Activated CD8-positive, alpha-beta T cell treated with anti-CD3 and anti-CD28 coated beads for 36 hours (primary cell): ENCODE measurements around the gene SLC2A4. TPM values are rescaled to one million over a fixed set of nuclear protein-coding genes. Genes with fewer than 3 reads are reported as not detected.

Experiments
- ATAC-seq: fragments of 200-7000 bp; cut with Tn5 transposase; one replicate; pipeline ENCODE4 v1.10.0; 2021; ENCODE audit warnings: mild to moderate bottlenecking, moderate library complexity
- CTCF ChIA-PET: fragments of 350-600 bp; sonication (Branson Sonifier 250); formaldehyde crosslinking; loops from one replicate; lab custom pipeline; 2021; ENCODE audit warnings: antibody characterized with exemption; lab: Charles Lee
- POLR2A ChIA-PET: fragments of 350-600 bp; sonication (Branson Sonifier 250); formaldehyde crosslinking; loops from one replicate; lab custom pipeline; 2021; ENCODE audit warnings: antibody characterized with exemption; lab: Charles Lee
- DNase-seq: peaks from one replicate; pipeline ENCODE4 v3.0.0-alpha.2; 2020
- H3K27ac Mint-ChIP-seq: one replicate; pipeline ENCODE4 v1.8.0; 2021; ENCODE audit warnings: mild to moderate bottlenecking, mixed read lengths
- H3K27me3 Mint-ChIP-seq: one replicate; pipeline ENCODE4 v1.8.0; 2021; ENCODE audit warnings: mixed read lengths
- H3K36me3 Mint-ChIP-seq: one replicate; pipeline ENCODE4 v1.8.0; 2021; ENCODE audit warnings: low read depth, mixed read lengths
- H3K4me1 Mint-ChIP-seq: one replicate; pipeline ENCODE4 v1.8.0; 2021; ENCODE audit warnings: low read depth, mixed read lengths
- H3K4me3 Mint-ChIP-seq: one replicate; pipeline ENCODE4 v1.8.0; 2021; ENCODE audit warnings: mild to moderate bottlenecking, moderate library complexity, mixed read lengths
- H3K9me3 Mint-ChIP-seq: one replicate; pipeline ENCODE4 v1.8.0; 2021; ENCODE audit warnings: mixed read lengths
- intact Hi-C: fragments of 100-400 bp; cut with micrococcal nuclease; formaldehyde crosslinking; loops from one replicate; pipeline ENCODE4 v1.10.0; 2022
- total RNA-seq, 2 experiments: library from RNA; stranded (reverse); gene quantifications; one replicate each; pipeline ENCODE4 v1.2.3, GENCODE V29; 2021
- TF ChIP-seq, protein P1 (sequence below): fragments of 200-600 bp; IDR thresholded peaks from one replicate; pipeline ENCODE4 v1.8.0; 2022; ENCODE audit warnings: antibody characterized with exemption, mild to moderate bottlenecking

Gene SLC2A4
- total RNA-seq, 2 experiments from 2014 or later, result 0.07 to 0.25 TPM

DNA sequence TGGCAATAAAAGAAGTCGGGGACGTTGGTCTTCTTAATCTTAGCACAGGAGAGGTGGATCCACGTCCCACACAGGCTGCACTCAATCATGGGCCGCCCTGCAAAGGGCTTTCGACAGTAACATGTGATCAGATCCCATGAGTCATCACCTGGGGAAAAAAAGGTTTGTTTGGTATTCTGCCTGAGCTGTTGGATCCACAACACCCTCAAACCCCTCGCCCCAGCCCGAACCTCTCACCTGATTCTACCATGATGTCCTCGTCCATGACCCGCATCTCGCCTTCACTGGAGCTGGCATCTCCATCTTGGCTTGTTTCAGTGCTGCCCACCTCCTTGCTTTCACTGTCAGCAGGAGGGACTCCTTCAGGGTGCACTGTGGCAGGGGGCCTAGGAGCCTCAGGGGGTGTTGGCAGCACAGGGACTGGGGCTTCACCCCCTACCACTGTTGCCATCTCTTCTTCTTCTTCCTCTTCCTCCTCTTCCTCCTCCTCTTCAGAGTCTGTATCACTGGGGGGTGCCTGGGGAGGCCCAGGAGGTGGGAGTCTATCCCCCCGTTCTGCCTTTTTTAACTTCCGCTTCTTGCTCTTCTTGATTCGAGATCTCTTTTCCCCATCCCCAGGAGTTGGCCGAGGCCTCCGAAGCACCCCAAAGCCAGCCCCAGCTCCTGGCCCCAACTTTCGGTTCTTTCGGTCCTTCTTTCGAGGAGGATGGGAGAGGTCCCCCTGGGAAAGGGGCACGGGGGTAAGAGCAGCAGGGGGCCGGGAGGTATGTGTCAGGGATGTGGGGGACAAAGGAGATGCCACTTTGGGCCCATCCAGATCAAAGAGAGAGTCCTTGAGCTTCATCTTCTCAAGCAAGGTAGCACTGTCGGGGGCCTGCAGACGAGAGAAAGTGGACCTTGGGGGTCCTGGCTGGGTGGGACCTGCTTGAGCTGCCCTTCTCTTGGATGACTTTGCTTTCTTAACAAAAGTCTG is 45.5 kb upstream of the SLC2A4 start:
- DNase-seq (no peak), ATAC-seq (no peak)
- TF ChIP-seq, protein P1, sequence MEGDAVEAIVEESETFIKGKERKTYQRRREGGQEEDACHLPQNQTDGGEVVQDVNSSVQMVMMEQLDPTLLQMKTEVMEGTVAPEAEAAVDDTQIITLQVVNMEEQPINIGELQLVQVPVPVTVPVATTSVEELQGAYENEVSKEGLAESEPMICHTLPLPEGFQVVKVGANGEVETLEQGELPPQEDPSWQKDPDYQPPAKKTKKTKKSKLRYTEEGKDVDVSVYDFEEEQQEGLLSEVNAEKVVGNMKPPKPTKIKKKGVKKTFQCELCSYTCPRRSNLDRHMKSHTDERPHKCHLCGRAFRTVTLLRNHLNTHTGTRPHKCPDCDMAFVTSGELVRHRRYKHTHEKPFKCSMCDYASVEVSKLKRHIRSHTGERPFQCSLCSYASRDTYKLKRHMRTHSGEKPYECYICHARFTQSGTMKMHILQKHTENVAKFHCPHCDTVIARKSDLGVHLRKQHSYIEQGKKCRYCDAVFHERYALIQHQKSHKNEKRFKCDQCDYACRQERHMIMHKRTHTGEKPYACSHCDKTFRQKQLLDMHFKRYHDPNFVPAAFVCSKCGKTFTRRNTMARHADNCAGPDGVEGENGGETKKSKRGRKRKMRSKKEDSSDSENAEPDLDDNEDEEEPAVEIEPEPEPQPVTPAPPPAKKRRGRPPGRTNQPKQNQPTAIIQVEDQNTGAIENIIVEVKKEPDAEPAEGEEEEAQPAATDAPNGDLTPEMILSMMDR, result no peak
- intact Hi-C loops, result no loop called here
- Mint-ChIP-seq H3K9me3 (no peaks in the 10 kb centered on the region), H3K36me3 (peaks cover 37% of the 10 kb centered on the region), H3K4me3 (peak overlapping the region; percentile 99), H3K27me3 (peaks cover 2% of the 10 kb centered on the region), H3K4me1 (peaks cover 55% of the 10 kb centered on the region), H3K27ac (peak overlapping the region; percentile 53)
- POLR2A ChIA-PET, result interaction anchor here (1.1 to 15.6 kb wide), 4 partner anchors 14 to 16 kb away, joined by 3 to 261 read pairs (median 36); partner anchors contain the start of genes ACADVL, CTDNEP1, DLG4 and ELP5
- CTCF ChIA-PET, result interaction anchor here (0.8 to 7.2 kb wide), 4 partner anchors 16 to 114 kb away, joined by 3 to 41 read pairs (median 12); partner anchors contain the start of genes ACADVL and DLG4

GRCh38 chr17:7236808-7237207 is 44.7 kb upstream of the SLC2A4 start:
- Mint-ChIP-seq H3K4me3 (peak overlapping the region; percentile 96), H3K36me3 (peaks cover 35% of the 10 kb centered on the region), H3K27ac (peak overlapping the region; percentile 97), H3K4me1 (peaks cover 61% of the 10 kb centered on the region), H3K27me3 (peaks cover 2% of the 10 kb centered on the region), H3K9me3 (no peaks in the 10 kb centered on the region)
- ATAC-seq (no peak), DNase-seq (no peak)
- ChIA-PET POLR2A (interaction anchor here (1.6 to 15.6 kb wide), 4 partner anchors 13 to 46 kb away, joined by 3 to 261 read pairs (median 36); partner anchors contain the start of genes ACADVL, CTDNEP1, DLG4 and ELP5), CTCF (interaction anchor here (0.8 to 7.2 kb wide), 3 partner anchors 17 to 113 kb away, joined by 3 to 41 read pairs (median 3); partner anchors contain the start of genes ACADVL and DLG4)
- intact Hi-C loops, result no loop called here
- TF ChIP-seq, protein P1, result no peak

DNA sequence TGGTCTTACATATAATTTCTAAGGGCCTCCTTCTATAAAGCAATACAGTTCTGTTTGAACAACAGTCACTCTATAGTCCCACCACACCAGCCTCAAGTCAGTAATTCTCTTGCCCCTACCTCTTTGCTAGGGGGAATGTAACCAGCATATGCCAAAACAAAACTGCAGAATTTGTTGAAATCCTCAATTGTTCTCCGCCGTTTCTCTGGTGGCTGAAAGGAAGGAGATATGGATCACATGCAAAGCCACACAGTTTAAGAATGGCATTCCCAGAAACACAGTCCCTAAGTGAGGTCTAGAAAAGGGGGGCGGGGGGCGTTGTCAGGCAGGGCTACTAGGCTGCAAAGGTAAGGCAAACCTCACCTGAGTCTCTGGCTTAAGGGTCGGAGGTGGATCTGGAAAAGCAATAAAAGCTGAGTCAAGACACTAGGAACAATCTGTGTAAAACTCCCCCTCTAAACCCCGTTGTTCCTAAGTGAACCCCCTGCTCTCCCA is 44.2 kb upstream of the SLC2A4 start:
- peak overlapping the region; percentile 96 for H3K4me3 Mint-ChIP-seq
- intact Hi-C loops, result no loop called here

GRCh38 chr17:7237761-7238419 is 43.6 kb upstream of the SLC2A4 start:
- Mint-ChIP-seq H3K36me3 (peaks cover 33% of the 10 kb centered on the region), H3K27me3 (peaks cover 2% of the 10 kb centered on the region), H3K4me3 (peak overlapping the region; percentile 96), H3K9me3 (no peaks in the 10 kb centered on the region), H3K27ac (peak overlapping the region; percentile 97), H3K4me1 (peaks cover 53% of the 10 kb centered on the region)
- POLR2A ChIA-PET, result interaction anchor here (0.7 to 15.6 kb wide), 12 partner anchors 8 to 450 kb away, joined by 3 to 261 read pairs (median 4); partner anchors contain the start of genes ACADVL, CTDNEP1, DLG4 and ELP5
- TF ChIP-seq, protein P1, result no peak
- CTCF ChIA-PET, result interaction anchor here (2.5 to 7.2 kb wide), 2 partner anchors 11 to 18 kb away, joined by 7 to 41 read pairs; partner anchors contain the start of genes ACADVL and DLG4
- ATAC-seq, result peak; percentile 32
- DNase-seq, result peak; percentile 90
- intact Hi-C loops, result no loop called here

More for the DNA sequence above, 44.2 kb upstream of the SLC2A4 start:
- POLR2A ChIA-PET, result interaction anchor here (0.7 to 15.6 kb wide), 8 partner anchors 9 to 451 kb away, joined by 3 to 261 read pairs (median 4); partner anchors contain the start of genes ACADVL, CTDNEP1, DLG4 and ELP5
- H3K4me1 Mint-ChIP-seq, result peaks cover 56% of the 10 kb centered on the region
- ATAC-seq, result no peak
- peak overlapping the region; percentile 97 for H3K27ac Mint-ChIP-seq
- no peak for DNase-seq
- H3K36me3 Mint-ChIP-seq, result peaks cover 32% of the 10 kb centered on the region
- H3K27me3 Mint-ChIP-seq, result peaks cover 2% of the 10 kb centered on the region
- TF ChIP-seq, protein P1, result no peak
- CTCF ChIA-PET, result interaction anchor here (0.8 to 7.2 kb wide), 2 partner anchors 17 to 59 kb away, joined by 3 to 41 read pairs; partner anchors contain the start of genes ACADVL and DLG4
- no peaks in the 10 kb centered on the region for H3K9me3 Mint-ChIP-seq
